RWPE1 (cell line): Measurements from ENCODE around the gene KCNE2.
"Not testable (repeated sequence)": the region's sequence is repeated elsewhere in the genome, so short reads cannot be mapped to it uniquely, and the experiment has no call there.

ENCODE experiments used
- CTCF ChIA-PET: fragments of 350-600 bp; sonication (Branson Sonifier 250); formaldehyde crosslinking; extraction: SDS; loops from one replicate; lab custom pipeline; 2021; lab: Yijun Ruan, JAX
- POLR2A ChIA-PET: fragments of 400-600 bp; formaldehyde crosslinking; extraction: SDS; loops from one replicate; lab custom pipeline; 2020; ENCODE audit warnings: antibody characterized with exemption; ENCODE audit not compliant: low non-redundant PET; lab: Yijun Ruan, JAX
- DNase-seq: peaks from one replicate; pipeline ENCODE4 v3.0.0; 2012; ENCODE audit warnings: low spot score
- H3K27ac ChIP-seq: fragments of 450-650 bp; 2 replicates; pipeline ENCODE4 v1.5.1; 2017
- CTCF ChIP-seq: fragments of 450-650 bp; conservative IDR thresholded peaks from 2 replicates; pipeline ENCODE4 v1.5.1; 2017; ENCODE audit warnings: low read depth, mild to moderate bottlenecking

KCNE2 gene

GRCh38 chr21:34364921-34365320 lies 1.1 kb downstream of the KCNE2 start:
- no peak for TF ChIP-seq CTCF
- ChIA-PET CTCF (no interaction called here), POLR2A (no interaction called here)
- H3K27ac ChIP-seq, result no peak overlapping the region
- no peak for DNase-seq

GRCh38 chr21:34365809-34366208 lies 2.0 kb downstream of the KCNE2 start:
- POLR2A ChIA-PET, result no interaction called here
- CTCF ChIA-PET, result interaction anchor here (0.5 kb wide), 1 partner anchor 144 kb away, joined by 3 read pairs; no protein-coding TSS in a partner anchor
- no peak for DNase-seq
- H3K27ac ChIP-seq, result no peak overlapping the region
- TF ChIP-seq CTCF, result no peak

- ChIA-PET POLR2A (no interaction called here), CTCF (interaction anchor here (0.6 to 1.3 kb wide), 8 partner anchors 10 to 1566 kb away, joined by 3 to 10 read pairs (median 4); no protein-coding TSS in a partner anchor)
- no peak overlapping the region for H3K27ac ChIP-seq
- TF ChIP-seq CTCF, result peak; percentile 85
- DNase-seq, result peak; percentile 72
Measured at GRCh38 chr21:34367320-34367935, 3.6 kb downstream of the KCNE2 start.

- CTCF ChIA-PET, result interaction anchor here (0.6 kb wide), 1 partner anchor 266 kb away, joined by 3 read pairs; no protein-coding TSS in a partner anchor
- no peak for DNase-seq
- H3K27ac ChIP-seq, result no peak overlapping the region
- POLR2A ChIA-PET, result no interaction called here
- no peak for TF ChIP-seq CTCF
Measured at GRCh38 chr21:34369741-34370140, 5.9 kb downstream of the KCNE2 start.

- H3K27ac ChIP-seq, result no peak overlapping the region
- CTCF ChIA-PET, result no interaction called here
- no peak for TF ChIP-seq CTCF
- DNase-seq, result no peak
- POLR2A ChIA-PET, result no interaction called here
Measured at GRCh38 chr21:34372321-34372720, 8.5 kb downstream of the KCNE2 start.

GRCh38 chr21:34374462-34374861 lies 10.7 kb downstream of the KCNE2 start:
- POLR2A ChIA-PET, H3K27ac ChIP-seq, CTCF ChIA-PET, DNase-seq: not testable (repeated sequence)

GRCh38 chr21:34374940-34375618 lies 11.3 kb downstream of the KCNE2 start, which contains the start of gene SMIM11:
SMIM11 (plus strand) TSS chr21:34375507; CDS start chr21:34379505, 3,998 bp downstream.
- H3K27ac ChIP-seq, DNase-seq, CTCF ChIA-PET, POLR2A ChIA-PET: not testable (repeated sequence)

GRCh38 chr21:34375619-34375972 lies 11.8 kb downstream of the KCNE2 start:
- DNase-seq, CTCF ChIA-PET, POLR2A ChIA-PET, H3K27ac ChIP-seq: not testable (repeated sequence)

GRCh38 chr21:34383138-34383537 lies 19.3 kb downstream of the KCNE2 start:
- H3K27ac ChIP-seq, POLR2A ChIA-PET, CTCF ChIA-PET: not testable (repeated sequence)

GRCh38 chr21:34383724-34384415 lies 20.1 kb downstream of the KCNE2 start:
- DNase-seq, CTCF ChIA-PET, POLR2A ChIA-PET: not testable (repeated sequence)

More at GRCh38 chr21:34383138-34383537, 19.3 kb downstream of the KCNE2 start:
- DNase-seq, result not testable (repeated sequence)

GRCh38 chr21:34400522-34400921 lies 36.7 kb downstream of the KCNE2 start:
- DNase-seq, CTCF ChIA-PET, POLR2A ChIA-PET, H3K27ac ChIP-seq: not testable (repeated sequence)

More at GRCh38 chr21:34383724-34384415, 20.1 kb downstream of the KCNE2 start:
- not testable (repeated sequence) for H3K27ac ChIP-seq
